Keratinocyte (primary cell): ENCODE results near the gene CASP10. TPM values are rescaled to one million over a fixed set of nuclear protein-coding genes. Genes with fewer than 3 reads are reported as not detected.

Experiments
- DNase-seq: peaks from one replicate; pipeline ENCODE4 v3.0.0-alpha.2; 2011; ENCODE audit warnings: low read depth, missing footprints, low spot score
- FAIRE-seq: peaks from 2 replicates; lab custom pipeline; 2011; peaks lifted over from hg19 to GRCh38; lab: Jason Lieb, UNC
- H2AFZ ChIP-seq: 2 replicates; pipeline ENCODE4 v1.6.0; 2012; ENCODE audit warnings: low read length, control low read depth, inconsistent platforms; ENCODE audit not compliant: control insufficient read depth
- H3K27ac ChIP-seq: 2 replicates; pipeline ENCODE4 v1.5.1; 2011; ENCODE audit warnings: low read length; ENCODE audit not compliant: control insufficient read depth, insufficient read depth
- H3K27me3 ChIP-seq: 3 replicates; pipeline ENCODE4 v1.6.0; 2011; ENCODE audit warnings: low read length; ENCODE audit not compliant: control insufficient read depth, insufficient read depth; ENCODE audit errors: extremely low read depth
- H3K36me3 ChIP-seq, 2 experiments: 2 replicates in 1 of 2; 3 replicates in 1 of 2; pipeline ENCODE4 v1.5.1; 2011; ENCODE audit warnings: low read length in 2 of 2, mild to moderate bottlenecking in 1 of 2; ENCODE audit not compliant: control insufficient read depth in 2 of 2, insufficient read depth in 2 of 2; ENCODE audit errors: extremely low read depth in 1 of 2
- H3K4me1 ChIP-seq: 3 replicates; pipeline ENCODE4 v1.5.1; 2011; ENCODE audit warnings: low read length; ENCODE audit not compliant: control insufficient read depth, insufficient read depth; ENCODE audit errors: extremely low read depth
- H3K4me2 ChIP-seq: 3 replicates; pipeline ENCODE4 v1.6.0; 2011; ENCODE audit warnings: low read depth, low read length; ENCODE audit not compliant: control insufficient read depth, insufficient read depth; ENCODE audit errors: extremely low read depth
- H3K4me3 ChIP-seq, 3 experiments: fragments of 200-600 bp in 1 of 3; sonication (generic) in 1 of 3; 2 replicates in 2 of 3; 3 replicates in 1 of 3; pipeline ENCODE4 v1.5.1; 2011 to 2016; ENCODE audit warnings: low read length in 3 of 3, mild to moderate bottlenecking in 3 of 3, control low read depth in 2 of 3, inconsistent platforms in 1 of 3, low read depth in 1 of 3, mixed read lengths in 1 of 3, mixed run types in 1 of 3, moderate library complexity in 1 of 3; ENCODE audit not compliant: control insufficient read depth in 2 of 3, insufficient read depth in 2 of 3; ENCODE audit errors: extremely low read depth in 1 of 3
- H3K79me2 ChIP-seq: 2 replicates; pipeline ENCODE4 v1.6.0; 2012; ENCODE audit warnings: low read length; ENCODE audit not compliant: control insufficient read depth, insufficient read depth
- H3K9ac ChIP-seq: 3 replicates; pipeline ENCODE4 v1.6.0; 2011; ENCODE audit warnings: low read length; ENCODE audit not compliant: control insufficient read depth, insufficient read depth; ENCODE audit errors: extremely low read depth
- H3K9me1 ChIP-seq: 3 replicates; pipeline ENCODE4 v1.6.0; 2011; ENCODE audit warnings: low read length; ENCODE audit not compliant: control insufficient read depth, insufficient read depth; ENCODE audit errors: extremely low read depth
- H3K9me3 ChIP-seq: 2 replicates; pipeline ENCODE4 v1.5.1; 2012; ENCODE audit warnings: low read depth, low read length; ENCODE audit not compliant: control insufficient read depth
- H4K20me1 ChIP-seq: 3 replicates; pipeline ENCODE4 v1.6.0; 2011; ENCODE audit warnings: low read length; ENCODE audit not compliant: control insufficient read depth, insufficient read depth; ENCODE audit errors: extremely low read depth
- CTCF ChIP-seq, 3 experiments: IDR thresholded peaks in 1 of 3; conservative IDR thresholded peaks in 1 of 3; optimal IDR thresholded peaks in 1 of 3; 2 replicates in 2 of 3; 3 replicates in 1 of 3; pipeline versions ENCODE3 to v1.5.1; 2011; ENCODE audit warnings: low read length in 3 of 3, mild to moderate bottlenecking in 3 of 3, moderate library complexity in 2 of 3, control low read depth in 1 of 3, inconsistent platforms in 1 of 3; ENCODE audit not compliant: insufficient read depth in 2 of 3; ENCODE audit errors: extremely low read depth in 1 of 3
- EZH2 ChIP-seq: IDR thresholded peaks from one replicate; pipeline ENCODE4 v1.6.1; 2012; ENCODE audit warnings: inconsistent platforms, mild to moderate bottlenecking, low read length, moderate library complexity
- dilution Hi-C: fragments of 300-500 bp; cut with MboI; formaldehyde crosslinking; loops from one replicate; pipeline ENCODE4 v1.7.0; 2020; ENCODE audit warnings: low sequenced_read_pairs; ENCODE audit not compliant: extremely low pct_ligation_motif_present
- polyA plus RNA-seq, 5 experiments: library from polyadenylated mRNA; depleted of rRNA in 3 of 5; stranded (reverse) in 3 of 5; stranded (forward) in 1 of 5; unstranded in 1 of 5; fragments of >200 nt; gene quantifications; 1 replicate in 1 of 5; 2 replicates in 3 of 5; 3 replicates in 1 of 5; pipeline versions ENCODE4 v1.2.1 to v1.2.3, GENCODE V29; 2011 to 2012; ENCODE audit warnings: missing spikeins in 2 of 5, low read depth in 1 of 5, low replicate concordance in 1 of 5

Gene CASP10
- polyA plus RNA-seq, 1 donor (not counting 4 experiments of a cell fraction or from before 2014, with no cell fraction given): 7.1 TPM

DNA sequence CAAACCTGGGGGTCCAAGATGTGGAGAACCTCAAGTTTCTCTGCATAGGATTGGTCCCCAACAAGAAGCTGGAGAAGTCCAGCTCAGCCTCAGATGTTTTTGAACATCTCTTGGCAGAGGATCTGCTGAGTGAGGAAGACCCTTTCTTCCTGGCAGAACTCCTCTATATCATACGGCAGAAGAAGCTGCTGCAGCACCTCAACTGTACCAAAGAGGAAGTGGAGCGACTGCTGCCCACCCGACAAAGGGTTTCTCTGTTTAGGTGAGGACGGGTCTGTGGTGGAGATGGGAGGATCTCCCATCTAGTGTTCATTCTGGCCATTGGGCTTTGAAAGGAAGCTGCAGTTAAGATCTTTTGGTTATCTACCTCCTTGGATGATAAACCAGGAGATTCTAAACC, 2.9 kb downstream of the CASP10 start:
- no peaks in the 10 kb centered on the region for H4K20me1 ChIP-seq
- no peak overlapping the region for H3K4me2 ChIP-seq
- H3K4me1 ChIP-seq: no peaks in the 10 kb centered on the region
- H3K9me1 ChIP-seq: no peaks in the 10 kb centered on the region
- H3K79me2 ChIP-seq: peaks cover 2% of the 10 kb centered on the region
- TF ChIP-seq CTCF (optimal IDR thresholded peaks at IDR 0.05 in 1 of 3, IDR thresholded peaks at IDR 0.05 in 1 of 3, conservative IDR thresholded peaks at IDR 0.05 in 1 of 3; ENCODE audit: extremely low read depth in 1 of 3, insufficient read depth in 2 of 3, low read length in 3 of 3) (no peak), EZH2 (no peak)
- H3K27me3 ChIP-seq: no peaks in the 10 kb centered on the region
- FAIRE-seq: no peak
- DNase-seq: no peak
- no peaks in the 10 kb centered on the region for H3K9me3 ChIP-seq
- no peak overlapping the region for H3K9ac ChIP-seq
- dilution Hi-C loops: no loop called here
- no peak overlapping the region for H3K4me3 ChIP-seq
- H3K36me3 ChIP-seq: no peaks in the 10 kb centered on the region
- H3K27ac ChIP-seq: no peak overlapping the region
- no peak overlapping the region for H2AFZ ChIP-seq

DNA sequence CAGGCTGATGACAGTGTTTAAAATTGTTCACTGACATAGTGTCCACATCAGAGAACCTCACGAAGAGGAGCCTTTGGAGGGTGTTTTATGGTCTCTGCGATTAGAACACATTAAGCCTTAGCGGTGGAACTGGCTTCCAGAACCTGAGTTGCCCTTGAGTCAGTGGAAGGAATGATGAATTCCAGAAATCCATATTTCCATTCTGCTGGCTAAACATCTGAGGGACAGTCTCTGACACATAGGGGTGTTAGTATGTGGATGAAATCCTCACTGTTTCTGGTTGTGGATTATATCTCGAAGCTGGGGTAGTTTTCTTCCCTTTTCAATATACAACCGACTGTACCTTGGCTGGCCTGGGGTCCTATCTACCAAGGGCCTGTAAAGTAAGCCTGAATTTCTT, 4.0 kb downstream of the CASP10 start:
- Histone ChIP-seq H3K9me1 (no peaks in the 10 kb centered on the region), H3K9me3 (no peaks in the 10 kb centered on the region), H2AFZ (no peak overlapping the region), H4K20me1 (no peaks in the 10 kb centered on the region), H3K4me3 (no peak overlapping the region), H3K4me1 (no peaks in the 10 kb centered on the region), H3K4me2 (no peak overlapping the region), H3K79me2 (peaks cover 2% of the 10 kb centered on the region), H3K9ac (no peak overlapping the region), H3K27ac (no peak overlapping the region), H3K27me3 (no peaks in the 10 kb centered on the region), H3K36me3 (no peaks in the 10 kb centered on the region)
- no peak for TF ChIP-seq CTCF (optimal IDR thresholded peaks at IDR 0.05 in 1 of 3, IDR thresholded peaks at IDR 0.05 in 1 of 3, conservative IDR thresholded peaks at IDR 0.05 in 1 of 3; ENCODE audit: extremely low read depth in 1 of 3, insufficient read depth in 2 of 3, low read length in 3 of 3)
- TF ChIP-seq EZH2: no peak
- dilution Hi-C loops: no loop called here
- FAIRE-seq: no peak
- DNase-seq: no peak
